Measurements from ENCODE around the gene IMPDH2. TPM values are rescaled to one million over a fixed set of nuclear protein-coding genes. Genes with fewer than 3 reads are reported as not detected.

Gene IMPDH2
- total and polyA plus RNA-seq, 2 of the 4 experiments (the other 2 are of a cell fraction): 190 to 296 TPM

DNA sequence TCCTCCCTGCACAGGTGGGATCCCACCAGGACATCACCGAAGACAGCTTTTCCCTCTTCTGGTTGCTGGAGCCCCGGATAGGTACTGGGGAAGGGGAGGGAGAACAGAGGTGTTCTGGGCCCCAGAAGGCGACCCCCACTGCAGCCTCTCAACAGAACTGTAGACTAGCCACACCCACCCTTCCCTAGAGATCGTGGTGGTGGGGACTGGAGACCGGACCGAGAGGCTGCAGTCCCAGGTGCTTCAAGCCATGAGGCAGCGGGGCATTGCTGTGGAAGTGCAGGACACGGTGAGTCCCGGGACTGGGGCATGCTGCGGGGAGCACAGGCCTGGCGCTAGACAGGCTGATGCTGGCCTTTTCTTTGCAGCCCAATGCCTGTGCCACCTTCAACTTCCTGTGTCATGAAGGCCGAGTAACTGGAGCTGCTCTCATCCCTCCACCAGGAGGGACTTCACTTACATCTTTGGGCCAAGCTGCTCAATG lies 6.5 kb downstream of the IMPDH2 start:
- ATAC-seq (ENCODE audit: low read depth) (no peak), DNase-seq (no peak)
- Histone ChIP-seq H3K9ac (ENCODE audit: low read depth, low read length) (peak overlapping the region; percentile 90), H2AK9ac (replicated peaks; ENCODE audit: low read depth, low read length, poor library complexity) (peak overlapping the region; percentile 99), H3K56ac (ENCODE audit: extremely low read depth, insufficient read depth, low read length) (no peak overlapping the region; the same call in 1 of the 2 replicates), H2AK5ac (ENCODE audit: low read depth, low read length) (peak overlapping the region; percentile 97), H3K79me1 (ENCODE audit: low read depth in 1 of 2, low read length in 2 of 2) (peaks cover 29 to 84% of the 10 kb centered on the region in 2 experiments), H3K9me3 (ENCODE audit: control insufficient read depth, insufficient read depth, low read length) (no peaks in the 10 kb centered on the region), H3K18ac (ENCODE audit: low read depth, low read length) (no peak overlapping the region), H3K14ac (replicated peaks; ENCODE audit: low read depth, low read length) (peak overlapping the region; percentile 94), H3K27ac (ENCODE audit: insufficient read depth, low read length) (peak overlapping the region; percentile 93), H2AFZ (replicated peaks; ENCODE audit: low read length, poor library complexity) (peak overlapping the region; percentile 94), H4K20me1 (ENCODE audit: insufficient read depth, low read length) (peaks cover 20% of the 10 kb centered on the region), H3K4me1 (ENCODE audit: control insufficient read depth, insufficient read depth, low read length) (peaks cover 4% of the 10 kb centered on the region; the same call in 1 of the 2 replicates), H3K23ac (ENCODE audit: low read depth, low read length) (peak overlapping the region; percentile 85), H3K36me3 (ENCODE audit: control insufficient read depth, insufficient read depth, low read length) (peaks cover 38% of the 10 kb centered on the region), H4K5ac (ENCODE audit: low read depth, low read length) (peak overlapping the region; percentile 4), H3K9me1 (ENCODE audit: insufficient read depth, low read length) (peaks cover 21% of the 10 kb centered on the region), H3K27me3 (ENCODE audit: control insufficient read depth, insufficient read depth, low read length) (no peaks in the 10 kb centered on the region), H3K4me3 (ENCODE audit: insufficient read depth, low read depth, low read length) (peak overlapping the region; percentile 84), H2BK20ac (ENCODE audit: low read depth, low read length) (no peak overlapping the region), H4K8ac (ENCODE audit: low read depth in 2 of 2, low read length in 2 of 2) (peak overlapping the region; percentile 90 to 91), H3K4me2 (ENCODE audit: low read depth, low read length) (peak overlapping the region; percentile 84), H4K91ac (ENCODE audit: insufficient read depth, low read depth, low read length) (peak overlapping the region; percentile 54), H2BK5ac (ENCODE audit: low read depth, low read length, poor library complexity, severe bottlenecking) (peak overlapping the region; percentile 93), H3K4ac (ENCODE audit: low read depth, low read length) (peak overlapping the region; percentile 87), H2BK15ac (ENCODE audit: low read depth, low read length) (0 out of 3 replicates have a peak overlapping the region, but pooled peaks have one; percentile 25), H2BK120ac (ENCODE audit: low read depth, low read length) (no peak overlapping the region; the same call in 1 of the 2 replicates)
- ChIA-PET POLR2A (ENCODE audit: unreplicated experiment) (interaction anchor here (1.0 to 3.8 kb wide), 3 partner anchors 12 to 83 kb away, joined by 3 to 25 read pairs (median 4); partner anchors contain the start of gene QRICH1), CTCF (interaction anchor here (0.5 to 1.1 kb wide), 5 partner anchors 9 to 73 kb away, joined by 3 to 7 read pairs (median 4); partner anchors contain the start of genes P4HTM and WDR6)
- no peak for TF ChIP-seq FOS (IDR thresholded peaks at IDR 0.05; ENCODE audit: low read depth, low read length)
- no peak for TF ChIP-seq RFX5 (IDR thresholded peaks at IDR 0.05; ENCODE audit: low read depth, low read length)
- TF ChIP-seq, protein P1, sequence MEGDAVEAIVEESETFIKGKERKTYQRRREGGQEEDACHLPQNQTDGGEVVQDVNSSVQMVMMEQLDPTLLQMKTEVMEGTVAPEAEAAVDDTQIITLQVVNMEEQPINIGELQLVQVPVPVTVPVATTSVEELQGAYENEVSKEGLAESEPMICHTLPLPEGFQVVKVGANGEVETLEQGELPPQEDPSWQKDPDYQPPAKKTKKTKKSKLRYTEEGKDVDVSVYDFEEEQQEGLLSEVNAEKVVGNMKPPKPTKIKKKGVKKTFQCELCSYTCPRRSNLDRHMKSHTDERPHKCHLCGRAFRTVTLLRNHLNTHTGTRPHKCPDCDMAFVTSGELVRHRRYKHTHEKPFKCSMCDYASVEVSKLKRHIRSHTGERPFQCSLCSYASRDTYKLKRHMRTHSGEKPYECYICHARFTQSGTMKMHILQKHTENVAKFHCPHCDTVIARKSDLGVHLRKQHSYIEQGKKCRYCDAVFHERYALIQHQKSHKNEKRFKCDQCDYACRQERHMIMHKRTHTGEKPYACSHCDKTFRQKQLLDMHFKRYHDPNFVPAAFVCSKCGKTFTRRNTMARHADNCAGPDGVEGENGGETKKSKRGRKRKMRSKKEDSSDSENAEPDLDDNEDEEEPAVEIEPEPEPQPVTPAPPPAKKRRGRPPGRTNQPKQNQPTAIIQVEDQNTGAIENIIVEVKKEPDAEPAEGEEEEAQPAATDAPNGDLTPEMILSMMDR (conservative IDR thresholded peaks at IDR 0.05; ENCODE audit: low read depth, low read length): no peak
- no peak for TF ChIP-seq MAFK (IDR thresholded peaks at IDR 0.05; ENCODE audit: low read depth, low read length)
- dilution Hi-C loops (cut with HindIII; ENCODE audit: low sequenced_read_pairs, unreplicated experiment) (no loop called here), in situ Hi-C loops (cut with MboI; ENCODE audit: low sequenced_read_pairs) (no loop called here), intact Hi-C loops (cut with micrococcal nuclease) (loop anchor here (5.0 kb wide), 1 partner anchor 70 kb away; the partner anchor contains the start of gene QRICH1)
- no TSS peak for BruUV-seq (replicated peaks)
- WGBS, 2 experiments (ENCODE audit: extremely low coverage in 2 of 2, insufficient read length in 1 of 2): 59% methylated on average over 5 of the region's 12 CpGs; no CpG with 5 or more reads in 1 of the 2 experiments

Measured in IMR-90 (cell line).